ENCODE measurements around the gene RAB6B. TPM values are rescaled to one million over a fixed set of nuclear protein-coding genes. Genes with fewer than 3 reads are reported as not detected.

Gene RAB6B
- total RNA-seq: 0.29 and 1.7 TPM in 2 replicates

DNA sequence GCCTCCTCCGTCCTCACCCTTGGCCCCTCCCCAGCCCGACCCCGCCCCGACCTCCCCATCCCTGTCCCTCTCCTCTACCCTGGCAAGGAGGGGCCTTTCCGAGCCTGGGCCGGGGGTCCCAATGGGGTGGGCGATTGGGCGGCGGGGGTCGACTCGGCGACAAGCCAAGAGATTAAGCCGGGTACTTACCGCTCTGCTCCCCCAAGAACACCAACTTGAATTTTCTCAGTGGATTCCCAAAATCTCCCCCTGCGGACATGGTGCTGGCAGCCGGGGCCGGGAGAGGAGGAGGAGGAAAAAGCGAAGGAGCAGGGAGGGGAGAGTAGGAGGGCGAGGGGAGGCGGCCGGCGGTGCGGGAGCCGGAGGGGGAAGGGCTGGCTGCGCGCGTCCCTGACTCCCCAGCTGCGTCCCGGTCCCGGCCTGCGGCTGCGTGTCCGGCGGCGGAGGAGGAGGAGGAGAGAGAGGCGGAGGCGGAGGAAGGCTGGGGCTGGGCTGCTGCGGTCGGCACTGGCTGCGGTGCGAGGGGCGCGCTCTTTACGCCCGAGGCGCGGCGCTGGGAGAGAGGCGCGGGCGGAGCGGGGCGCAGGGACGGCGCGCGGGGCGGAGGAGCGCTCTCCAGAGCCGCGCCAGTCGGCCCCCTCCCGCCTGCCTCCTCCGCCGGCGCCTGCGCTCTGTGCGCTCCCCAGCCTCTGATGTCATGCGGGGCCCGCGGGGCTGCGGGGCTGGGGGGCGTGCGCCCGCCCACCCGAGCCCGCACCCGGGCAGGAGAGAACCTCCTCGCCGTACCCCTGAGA, at the start of gene RAB6B:
TSS of gene RAB6B (minus strand) at position 675 of the 794 bp plus-strand sequence. CDS start at position 259, 416 bp downstream.

DNA sequence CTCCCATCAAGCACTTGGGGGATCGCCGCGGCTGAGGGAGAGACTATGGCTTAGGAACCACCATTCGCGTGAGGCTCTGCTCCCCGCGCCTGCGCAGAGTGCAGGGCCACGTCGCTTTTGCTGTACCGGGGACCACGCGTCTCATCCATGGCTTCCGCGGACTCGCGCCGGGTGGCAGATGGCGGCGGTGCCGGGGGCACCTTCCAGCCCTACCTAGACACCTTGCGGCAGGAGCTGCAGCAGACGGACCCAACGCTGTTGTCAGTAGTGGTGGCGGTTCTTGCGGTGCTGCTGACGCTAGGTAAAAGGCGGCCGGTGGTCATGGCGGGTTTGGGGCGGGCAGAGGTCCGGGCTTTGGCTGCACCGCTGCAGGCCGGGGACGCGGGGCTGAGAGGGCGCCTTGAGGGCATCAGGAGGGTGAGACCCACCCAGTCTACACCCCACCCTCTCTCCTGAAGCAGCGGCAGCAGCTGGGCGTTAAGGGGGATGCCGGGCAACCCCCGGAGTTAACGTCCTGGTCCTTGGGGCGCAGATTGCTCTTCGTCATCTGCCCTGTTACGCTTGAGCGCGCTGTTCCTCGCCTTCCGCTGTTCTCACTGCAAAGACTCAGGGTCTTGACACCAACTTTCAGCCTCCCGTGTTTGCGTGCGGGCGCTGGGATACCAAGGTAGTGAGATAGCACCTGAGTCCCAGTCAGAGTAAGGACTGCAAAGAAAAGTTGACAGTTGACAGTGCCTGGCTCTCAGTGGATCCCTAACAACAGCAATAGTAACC, 89.8 kb downstream of the RAB6B start, which contains the start of gene SRPRB:
TSS of gene SRPRB (plus strand) at position 114 of the 774 bp plus-strand sequence. CDS start at position 148, 34 bp downstream.

Other genes starting within 250 kb of the RAB6B start
- gene TOPBP1, start 233.9 kb downstream of the RAB6B start, total RNA-seq: 10.9 and 15.8 TPM in 2 replicates
- 0.10 and 0.12 TPM in 2 replicates for gene TF, start 149.5 kb downstream of the RAB6B start, total RNA-seq
- 37.7 and 50.8 TPM in 2 replicates for gene SRPRB, start 90.1 kb downstream of the RAB6B start, total RNA-seq
- gene SLCO2A1, start 134.0 kb upstream of the RAB6B start, total RNA-seq: 0.20 and 0.44 TPM in 2 replicates